SH-SY5Y (cell line): ENCODE data around the gene PRKCD.

Experiments used
- GATA2 ChIP-seq: IDR thresholded peaks from 2 replicates; pipeline ENCODE4 v1.6.1; 2011; ENCODE audit warnings: mild to moderate bottlenecking, low read depth, low read length
- GATA3 ChIP-seq: IDR thresholded peaks from 2 replicates; pipeline ENCODE4 v1.6.1; 2011; ENCODE audit warnings: low read depth, mild to moderate bottlenecking, low read length, moderate library complexity

DNA sequence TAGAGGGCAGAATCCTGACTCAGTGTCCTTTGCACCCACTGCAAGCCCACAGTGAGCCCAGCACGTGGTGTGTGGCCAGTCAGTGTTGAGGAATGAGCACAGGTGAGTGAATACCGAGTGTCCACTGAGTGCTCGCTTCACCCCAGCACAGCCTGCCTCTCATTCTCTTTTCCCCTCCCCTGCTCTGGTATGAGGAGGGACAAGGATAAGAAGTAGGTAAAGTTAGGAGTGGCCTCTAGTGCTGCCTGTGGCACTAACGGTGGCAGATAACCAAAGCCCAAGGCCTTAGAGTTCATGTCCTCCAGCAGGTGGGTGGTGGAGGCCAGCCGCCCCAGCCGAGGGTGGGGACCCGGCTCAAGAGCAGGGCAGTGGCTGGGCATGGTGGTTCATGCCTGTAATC, 38.0 kb downstream of the PRKCD start:
- TF ChIP-seq GATA2 (no peak), GATA3 (no peak)
